Endothelial cell of umbilical vein (primary cell): ENCODE measurements around the gene ABT1. TPM values are rescaled to one million over a fixed set of nuclear protein-coding genes. Genes with fewer than 3 reads are reported as not detected.

Experiments used
- BruUV-seq: library from RNA; stranded (reverse); fragments of 400-500 nt; replicated peaks from 2 replicates; lab custom pipeline; 2021; lab: Mats Ljungman, UMichigan
- CTCF ChIA-PET: fragments of 300-600, 350-600 bp; sonication (Branson Sonifier 250); formaldehyde crosslinking; loops from one replicate; lab custom pipeline; 2021; ENCODE audit warnings: antibody characterized with exemption, inconsistent platforms; lab: Charles Lee
- POLR2A ChIA-PET: fragments of 300-600, 350-600 bp; sonication (Branson Sonifier 250); formaldehyde crosslinking; loops from one replicate; lab custom pipeline; 2021; ENCODE audit warnings: antibody characterized with exemption, inconsistent platforms; lab: Charles Lee
- DNase-seq: peaks from one replicate; pipeline ENCODE4 v3.0.0-alpha.2; 2011; ENCODE audit warnings: low read depth, low spot score
- FAIRE-seq: peaks from 2 replicates; lab custom pipeline; 2011; peaks lifted over from hg19 to GRCh38; lab: Jason Lieb, UNC
- H2AFZ ChIP-seq: 2 replicates; pipeline ENCODE4 v1.6.0; 2012; ENCODE audit warnings: low read depth, low read length, control low read depth, inconsistent platforms
- H3K27ac ChIP-seq: 2 replicates; pipeline ENCODE4 v1.5.1; 2011; ENCODE audit warnings: low read depth, mild to moderate bottlenecking, control low read depth, low read length, moderate library complexity; ENCODE audit not compliant: insufficient read depth
- H3K27me3 ChIP-seq, 2 experiments: 2 replicates each; pipeline versions ENCODE4 v1.6.0 to v1.6.1; 2011; ENCODE audit warnings: low read length in 2 of 2, mixed read lengths in 1 of 2; ENCODE audit not compliant: control insufficient read depth in 2 of 2, insufficient read depth in 2 of 2
- H3K36me3 ChIP-seq, 2 experiments: 2 replicates in 1 of 2; 3 replicates in 1 of 2; pipeline ENCODE4 v1.5.1; 2011; ENCODE audit warnings: low read length in 2 of 2, mild to moderate bottlenecking in 1 of 2, moderate library complexity in 1 of 2; ENCODE audit not compliant: control insufficient read depth in 2 of 2, insufficient read depth in 2 of 2; ENCODE audit errors: extremely low read depth in 1 of 2
- H3K4me1 ChIP-seq: 3 replicates; pipeline ENCODE4 v1.5.1; 2011; ENCODE audit warnings: mild to moderate bottlenecking, low read length; ENCODE audit not compliant: control insufficient read depth, insufficient read depth; ENCODE audit errors: extremely low read depth
- H3K4me2 ChIP-seq: 2 replicates; pipeline ENCODE4 v1.6.1; 2011; ENCODE audit warnings: low read length, control low read depth, mixed read lengths; ENCODE audit not compliant: insufficient read depth
- H3K4me3 ChIP-seq, 3 experiments: fragments of 200-600 bp in 1 of 3; sonication (generic), shearing (Covaris generic) in 1 of 3; replicated peaks in 1 of 3; 2 replicates each; pipeline ENCODE4 v1.5.1; 2011 to 2016; ENCODE audit warnings: control low read depth in 3 of 3, low read length in 3 of 3, mild to moderate bottlenecking in 2 of 3, inconsistent platforms in 1 of 3, low read depth in 1 of 3, moderate library complexity in 1 of 3; ENCODE audit not compliant: insufficient read depth in 1 of 3
- H3K79me2 ChIP-seq: 2 replicates; pipeline ENCODE4 v1.6.0; 2012; ENCODE audit warnings: low read length, inconsistent platforms; ENCODE audit not compliant: control insufficient read depth, insufficient read depth
- H3K9ac ChIP-seq: replicated peaks from 2 replicates; pipeline ENCODE3; 2011; ENCODE audit warnings: low read length, control low read depth; ENCODE audit not compliant: insufficient read depth; ENCODE audit errors: extremely low read depth
- H3K9me1 ChIP-seq: replicated peaks from 3 replicates; pipeline ENCODE4 v1.6.0; 2011; ENCODE audit warnings: mild to moderate bottlenecking, low read length; ENCODE audit not compliant: control insufficient read depth, insufficient read depth; ENCODE audit errors: extremely low read depth
- H3K9me3 ChIP-seq: replicated peaks from 2 replicates; pipeline ENCODE4 v1.5.1; 2012; ENCODE audit warnings: low read length, inconsistent platforms; ENCODE audit not compliant: control insufficient read depth, insufficient read depth
- H4K20me1 ChIP-seq: replicated peaks from 2 replicates; pipeline ENCODE3; 2011; ENCODE audit warnings: mild to moderate bottlenecking, low read length; ENCODE audit not compliant: control insufficient read depth, insufficient read depth; ENCODE audit errors: extremely low read depth
- CTCF ChIP-seq, 2 donors: IDR thresholded peaks; 1 replicate in 1 of 2; 2 replicates in 1 of 2; pipeline ENCODE4 v1.5.1; 2011; ENCODE audit warnings: low read length in 2 of 2, mild to moderate bottlenecking in 2 of 2, moderate library complexity in 2 of 2, control low read depth in 1 of 2, inconsistent platforms in 1 of 2, low read depth in 1 of 2; ENCODE audit not compliant: insufficient read depth in 1 of 2; ENCODE audit errors: extremely low read depth in 1 of 2
- EZH2 ChIP-seq: IDR thresholded peaks from 2 replicates; pipeline ENCODE4 v1.6.1; 2012; ENCODE audit warnings: borderline replicate concordance, low read depth, mild to moderate bottlenecking, moderate library complexity, low read length, inconsistent platforms; ENCODE audit not compliant: severe bottlenecking
- FOS ChIP-seq: IDR thresholded peaks from 2 replicates; pipeline ENCODE4 v1.6.1; 2011; ENCODE audit warnings: mild to moderate bottlenecking, low read length, moderate library complexity, borderline replicate concordance; ENCODE audit not compliant: insufficient read depth
- GATA2 ChIP-seq: IDR thresholded peaks from 2 replicates; pipeline ENCODE4 v1.7.0; 2011; ENCODE audit warnings: low read depth, mild to moderate bottlenecking, moderate library complexity, mixed read lengths, low read length; ENCODE audit not compliant: insufficient read length, insufficient read depth
- JUN ChIP-seq: IDR thresholded peaks from 2 replicates; pipeline ENCODE4 v1.6.1; 2011; ENCODE audit warnings: borderline replicate concordance, low read depth; ENCODE audit not compliant: insufficient read length, insufficient read depth
- MAX ChIP-seq: IDR thresholded peaks from 2 replicates; pipeline ENCODE4 v1.6.1; 2011; ENCODE audit not compliant: insufficient read depth, insufficient read length
- MYC ChIP-seq: IDR thresholded peaks from one replicate; pipeline ENCODE4 v1.6.1; 2011; ENCODE audit warnings: mild to moderate bottlenecking, low read depth, low read length
- POLR2A ChIP-seq: IDR thresholded peaks from 2 replicates; pipeline ENCODE4 v1.6.1; 2012; ENCODE audit warnings: low read depth, mild to moderate bottlenecking, control low read depth, low read length
- POLR2AphosphoS5 ChIP-seq: IDR thresholded peaks from 2 replicates; pipeline ENCODE4 v1.6.1; 2012; ENCODE audit warnings: low read depth, mild to moderate bottlenecking, control low read depth, low read length, moderate library complexity; ENCODE audit not compliant: insufficient read depth
- dilution Hi-C: fragments of 300-500 bp; cut with MboI; formaldehyde crosslinking; loops from one replicate; pipeline ENCODE4 v1.15.0; 2019; ENCODE audit warnings: low sequenced_read_pairs; ENCODE audit not compliant: extremely low pct_ligation_motif_present
- intact Hi-C: fragments of 100-400 bp; cut with micrococcal nuclease; formaldehyde crosslinking; loops from one replicate; pipeline ENCODE4 v1.10.0; 2022
- polyA plus RNA-seq, 4 experiments: library from polyadenylated mRNA; depleted of rRNA in 3 of 4; stranded (reverse) in 3 of 4; unstranded in 1 of 4; fragments of >200 nt; gene quantifications; 2 replicates each; pipeline versions ENCODE4 v1.2.1 to v1.2.3, GENCODE V29; 2011 to 2012; ENCODE audit warnings: missing spikeins in 1 of 4
- total RNA-seq: library from RNA; stranded (reverse); gene quantifications from 2 replicates; pipeline ENCODE4 v1.2.3, GENCODE V29; 2021

The ABT1 gene
- total and polyA plus RNA-seq, 2 donors (not counting 3 experiments of a cell fraction or from before 2014, with no cell fraction given): 20.1 to 22.2 TPM

DNA sequence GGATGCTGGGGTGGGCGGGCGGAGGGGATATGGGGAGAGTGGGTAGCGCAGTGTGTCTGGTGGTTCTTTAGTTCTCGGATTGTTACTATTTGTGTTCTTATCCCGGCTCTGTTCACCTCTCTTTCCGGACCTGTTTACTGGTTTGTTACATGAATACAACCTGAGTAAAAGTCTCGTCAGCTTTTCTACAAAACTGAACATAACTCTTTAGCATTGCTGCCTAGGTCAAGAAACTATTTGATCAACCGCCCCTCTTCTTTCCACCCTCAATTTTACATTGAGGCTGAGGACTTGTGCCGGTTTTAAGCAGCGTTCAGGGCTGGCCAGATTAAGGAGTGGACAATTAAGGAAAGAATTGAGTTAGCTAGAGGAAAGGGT lies 625 bp downstream of the ABT1 start:
- H2AFZ ChIP-seq: no peak overlapping the region

More for the DNA sequence above, 625 bp downstream of the ABT1 start:
- Histone ChIP-seq H3K79me2 (peaks cover 13% of the 10 kb centered on the region), H3K4me1 (peaks cover 18% of the 10 kb centered on the region), H3K27ac (no peak overlapping the region), H3K4me3 (peak overlapping the region; percentile 25 to 87 (median 69)), H3K9ac (peak overlapping the region; percentile 62), H4K20me1 (no peaks in the 10 kb centered on the region), H3K4me2 (peak overlapping the region; percentile 72), H3K9me3 (no peaks in the 10 kb centered on the region), H3K9me1 (no peaks in the 10 kb centered on the region), H3K27me3 (peaks cover 6 to 8% of the 10 kb centered on the region in 2 experiments), H3K36me3 (peaks cover 3 to 11% of the 10 kb centered on the region in 2 experiments)
- intact Hi-C loops: loop anchor here (2.0 to 5.0 kb wide), 4 partner anchors 423 to 1295 kb away; a partner anchor contains a TSS
- no peak for FAIRE-seq
- ChIA-PET POLR2A (no interaction called here), CTCF (no interaction called here)
- peak; percentile 4 for DNase-seq
- no TSS peak for BruUV-seq
- no peak for TF ChIP-seq CTCF (IDR thresholded peaks at IDR 0.05; ENCODE audit: extremely low read depth in 1 of 2, insufficient read depth in 1 of 2, low read depth in 1 of 2, low read length in 2 of 2)
- TF ChIP-seq GATA2: no peak
- TF ChIP-seq EZH2: no peak
- no peak for TF ChIP-seq MAX
- no peak for TF ChIP-seq JUN
- no peak for TF ChIP-seq POLR2A
- TF ChIP-seq FOS: no peak
- TF ChIP-seq POLR2AphosphoS5: no peak
- no peak for TF ChIP-seq MYC
- dilution Hi-C loops: no loop called here
